C4-2B (cell line): Measurements from ENCODE around the gene ARHGEF2.

ENCODE experiments used
- H3K27ac ChIP-seq: fragments of 450-650 bp; 2 replicates; pipeline ENCODE4 v1.5.1; 2017
- ZFX ChIP-seq: fragments of 450-650 bp; IDR thresholded peaks from 2 replicates; pipeline ENCODE4 v1.6.1; 2017
- TF ChIP-seq, protein P1 (sequence below): fragments of 450-650 bp; conservative IDR thresholded peaks from 2 replicates; pipeline ENCODE4 v1.5.1; 2017; ENCODE audit warnings: mild to moderate bottlenecking

ARHGEF2 gene

DNA sequence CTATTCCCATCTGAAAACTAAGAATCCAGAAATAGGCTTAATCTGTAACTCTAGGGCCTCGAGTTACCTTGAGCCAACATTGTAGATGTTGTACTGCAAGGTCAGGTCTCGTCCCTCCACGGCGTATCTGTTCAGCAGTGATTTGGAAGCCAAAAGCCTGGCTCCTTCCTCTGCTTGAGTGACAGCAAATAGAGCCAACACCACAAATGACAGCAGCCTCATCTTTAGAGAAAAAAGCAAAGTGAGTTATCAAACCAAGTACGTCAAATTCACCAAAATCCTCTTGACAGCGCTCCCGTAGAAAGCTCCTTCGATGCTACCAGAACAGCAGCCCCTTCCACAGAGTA lies 41.6 kb upstream of the ARHGEF2 start:
- peak overlapping the region; percentile 81 for H3K27ac ChIP-seq
- no peak for TF ChIP-seq ZFX
- TF ChIP-seq, protein P1, sequence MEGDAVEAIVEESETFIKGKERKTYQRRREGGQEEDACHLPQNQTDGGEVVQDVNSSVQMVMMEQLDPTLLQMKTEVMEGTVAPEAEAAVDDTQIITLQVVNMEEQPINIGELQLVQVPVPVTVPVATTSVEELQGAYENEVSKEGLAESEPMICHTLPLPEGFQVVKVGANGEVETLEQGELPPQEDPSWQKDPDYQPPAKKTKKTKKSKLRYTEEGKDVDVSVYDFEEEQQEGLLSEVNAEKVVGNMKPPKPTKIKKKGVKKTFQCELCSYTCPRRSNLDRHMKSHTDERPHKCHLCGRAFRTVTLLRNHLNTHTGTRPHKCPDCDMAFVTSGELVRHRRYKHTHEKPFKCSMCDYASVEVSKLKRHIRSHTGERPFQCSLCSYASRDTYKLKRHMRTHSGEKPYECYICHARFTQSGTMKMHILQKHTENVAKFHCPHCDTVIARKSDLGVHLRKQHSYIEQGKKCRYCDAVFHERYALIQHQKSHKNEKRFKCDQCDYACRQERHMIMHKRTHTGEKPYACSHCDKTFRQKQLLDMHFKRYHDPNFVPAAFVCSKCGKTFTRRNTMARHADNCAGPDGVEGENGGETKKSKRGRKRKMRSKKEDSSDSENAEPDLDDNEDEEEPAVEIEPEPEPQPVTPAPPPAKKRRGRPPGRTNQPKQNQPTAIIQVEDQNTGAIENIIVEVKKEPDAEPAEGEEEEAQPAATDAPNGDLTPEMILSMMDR: no peak

DNA sequence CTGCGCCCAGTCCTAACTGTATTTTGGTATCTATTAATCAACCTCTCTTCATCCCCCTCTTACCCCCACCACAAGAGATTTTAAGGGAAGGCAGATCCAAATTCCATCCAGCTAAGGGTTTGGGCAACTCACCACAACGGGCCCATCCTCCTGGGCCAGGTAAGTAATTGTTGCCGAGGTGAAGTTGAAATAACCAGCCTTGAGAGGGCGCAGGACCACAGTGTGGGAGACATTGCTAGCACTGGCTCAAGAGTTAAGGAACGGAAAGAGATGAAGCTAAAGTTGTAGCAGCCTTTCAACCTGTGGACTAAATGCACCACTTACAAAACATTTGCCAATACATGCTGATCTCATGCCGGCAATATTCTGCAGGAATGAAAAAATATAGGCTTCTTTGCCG lies 36.5 kb upstream of the ARHGEF2 start:
- no peak overlapping the region for H3K27ac ChIP-seq
- TF ChIP-seq ZFX: no peak
- TF ChIP-seq, protein P1: no peak

DNA sequence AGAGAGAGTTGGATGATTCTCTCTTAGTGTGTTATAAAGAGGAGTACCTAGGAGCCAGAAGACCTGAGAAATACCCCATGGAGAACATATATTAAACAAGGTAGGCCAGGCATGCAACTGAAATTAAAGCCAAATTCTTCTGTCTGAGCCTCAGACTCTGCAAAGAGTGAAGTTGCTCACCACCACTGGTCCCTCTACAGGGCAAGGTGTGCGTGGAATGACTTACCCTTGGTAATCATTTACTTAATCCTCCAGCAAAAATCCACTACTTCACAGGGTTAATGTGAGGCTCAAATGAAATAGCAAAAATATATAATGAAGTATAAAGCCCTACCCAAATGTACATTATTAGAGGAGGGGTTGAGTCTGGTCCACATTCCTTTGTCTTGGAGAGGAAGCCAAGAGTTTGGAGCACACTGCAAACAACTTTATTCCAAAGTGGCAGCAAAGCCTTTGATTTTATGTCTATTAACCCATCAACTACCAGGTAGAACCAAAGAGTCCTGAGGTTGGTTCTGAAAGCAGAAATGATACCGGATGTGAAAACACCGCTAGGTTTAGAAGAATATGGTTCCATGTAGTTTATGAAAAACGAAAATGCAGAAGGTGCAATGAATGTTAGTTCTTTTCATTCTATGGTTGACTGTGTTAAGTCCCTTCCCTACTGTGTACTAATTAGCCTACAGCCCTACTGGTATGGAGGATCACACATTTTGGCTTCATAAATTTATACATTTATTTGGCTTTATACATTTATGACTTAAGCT lies 33.9 kb upstream of the ARHGEF2 start:
- no peak overlapping the region for H3K27ac ChIP-seq
- TF ChIP-seq, protein P1: no peak
- no peak for TF ChIP-seq ZFX

DNA sequence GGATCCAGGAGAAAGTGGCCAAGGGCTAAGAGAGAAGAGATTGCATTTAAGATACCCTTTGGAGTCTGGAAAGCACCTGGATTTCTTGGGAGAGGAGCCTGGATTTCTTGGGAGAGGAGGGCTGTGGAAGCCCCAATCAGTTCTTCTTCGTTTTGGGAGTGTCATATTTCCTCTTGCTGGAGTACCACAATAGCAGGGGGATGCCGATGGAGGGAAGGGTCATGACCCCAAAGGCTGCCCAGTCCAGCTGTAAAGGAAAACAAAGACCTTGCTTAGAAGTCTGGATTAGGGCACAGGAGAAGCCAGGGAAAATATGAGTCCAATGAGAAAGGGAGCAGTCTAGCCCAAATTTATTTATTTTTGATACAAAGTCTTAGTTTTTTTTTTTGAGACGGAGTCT lies 31.1 kb upstream of the ARHGEF2 start:
- TF ChIP-seq ZFX: no peak
- TF ChIP-seq, protein P1: no peak
- no peak overlapping the region for H3K27ac ChIP-seq

DNA sequence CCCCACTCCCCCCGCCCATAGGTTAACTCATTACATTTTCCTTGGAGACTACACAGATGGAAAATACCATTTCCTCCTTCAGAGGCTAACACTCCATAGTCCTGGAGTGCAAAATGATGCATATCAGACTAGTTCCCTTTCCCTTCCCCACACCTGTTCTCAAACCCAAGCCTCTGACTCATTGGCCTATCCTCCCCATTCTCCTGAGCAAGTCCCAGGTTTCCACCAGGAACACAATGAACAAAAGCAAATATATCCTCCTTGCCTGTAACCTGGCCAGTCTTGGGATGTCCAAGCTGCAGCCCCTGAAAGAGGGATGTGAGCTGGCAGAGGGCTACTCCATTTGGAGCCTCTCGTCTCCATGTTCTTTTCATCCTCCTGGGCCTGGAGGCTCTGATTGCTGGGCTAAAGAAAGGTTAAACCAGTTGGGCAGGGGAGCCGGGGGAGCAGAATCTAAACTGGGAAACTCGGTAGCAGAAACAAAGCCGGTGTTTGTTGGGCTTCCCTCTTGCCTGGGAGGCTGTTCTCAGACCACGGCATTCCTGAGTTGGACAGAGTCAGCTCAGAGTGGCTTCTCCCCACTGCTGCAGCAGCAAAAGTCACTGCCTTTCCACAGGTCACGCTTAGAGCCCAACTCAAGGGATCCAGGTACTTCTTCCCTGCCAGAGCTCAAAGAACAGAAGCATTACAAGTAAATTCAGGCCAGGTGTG lies 28.5 kb upstream of the ARHGEF2 start:
- TF ChIP-seq, protein P1: no peak
- no peak for TF ChIP-seq ZFX
- H3K27ac ChIP-seq: no peak overlapping the region

DNA sequence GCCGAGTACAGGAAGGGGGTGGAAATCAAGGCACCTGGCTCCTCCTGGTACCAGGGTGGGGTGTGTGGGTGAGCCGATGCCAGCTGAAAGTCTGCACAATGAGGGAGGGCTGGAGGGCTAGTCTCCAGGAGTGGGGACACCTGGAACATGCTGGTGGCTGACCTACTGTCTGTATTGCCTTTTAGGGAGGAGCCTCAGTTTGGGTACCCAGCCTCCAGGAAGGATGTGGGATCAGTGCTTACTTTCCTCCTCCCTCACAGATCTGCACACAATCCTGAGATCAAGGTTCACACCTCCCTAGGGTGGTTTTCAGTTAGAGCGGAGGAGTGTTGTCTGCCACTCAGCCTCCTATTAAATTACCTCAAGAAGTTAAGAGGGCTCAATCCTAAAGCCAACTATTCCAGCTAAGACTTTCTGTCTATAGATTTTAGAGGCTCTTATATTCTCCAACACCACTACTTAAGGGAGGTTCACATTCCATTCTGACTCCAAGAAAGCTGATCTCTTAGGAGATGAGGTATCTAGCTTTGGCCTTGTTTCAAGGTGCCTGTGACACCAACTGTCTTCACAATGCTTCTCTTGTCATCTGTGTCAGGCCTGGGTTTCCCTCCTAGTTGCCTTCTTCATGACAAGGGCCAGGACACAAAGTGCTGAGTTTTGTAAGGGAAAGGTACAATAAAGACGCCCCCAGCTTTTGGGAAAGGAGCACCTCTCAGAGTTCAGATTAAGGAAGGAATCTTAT lies 26.7 kb upstream of the ARHGEF2 start:
- TF ChIP-seq, protein P1: no peak
- no peak for TF ChIP-seq ZFX
- no peak overlapping the region for H3K27ac ChIP-seq

DNA sequence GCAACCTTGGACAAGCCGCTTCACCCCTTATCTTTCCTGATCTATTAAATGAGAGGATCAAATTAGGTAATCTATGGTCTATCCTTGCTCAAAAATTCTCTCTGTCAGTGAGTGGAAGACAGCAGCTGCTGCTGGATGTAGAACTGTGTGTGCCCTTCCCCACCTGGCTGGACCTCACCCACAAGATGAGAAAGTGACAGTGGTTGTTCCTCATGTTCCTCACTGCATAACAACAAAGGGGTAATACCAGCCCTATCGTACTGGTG lies 25.5 kb upstream of the ARHGEF2 start:
- H3K27ac ChIP-seq: no peak overlapping the region
- TF ChIP-seq, protein P1: no peak
- no peak for TF ChIP-seq ZFX
